ENCODE data around the gene SLC66A1.

The SLC66A1 gene

GRCh38 chr1:19324665-19324990 lies 12.5 kb downstream of the SLC66A1 start:
- Histone ChIP-seq H3K27ac (no peak overlapping the region), H3K9ac (no peak overlapping the region), H3K36me3 (ENCODE audit: insufficient read depth) (no peaks in the 10 kb centered on the region), H3K4me1 (ENCODE audit: low read depth, poor library complexity, severe bottlenecking) (no peaks in the 10 kb centered on the region), H3K79me2 (ENCODE audit: insufficient read depth, low read depth) (no peaks in the 10 kb centered on the region), H3K4me3 (IDR thresholded peaks at IDR 0.05; ENCODE audit: insufficient read depth, low read depth, low read length) (no peak overlapping the region), H3K27me3 (ENCODE audit: insufficient read depth, low read depth) (no peaks in the 10 kb centered on the region), H3K4me2 (no peak overlapping the region), H4K20me1 (ENCODE audit: insufficient read depth) (no peaks in the 10 kb centered on the region), H2AFZ (ENCODE audit: low read depth) (no peak overlapping the region)
- TF ChIP-seq CTCF (conservative IDR thresholded peaks at IDR 0.05; ENCODE audit: low read depth, low read length): no peak

GRCh38 chr1:19325368-19325957 lies 13.3 kb downstream of the SLC66A1 start:
- no peak for TF ChIP-seq CTCF (conservative IDR thresholded peaks at IDR 0.05; ENCODE audit: low read depth, low read length)
- H3K27ac ChIP-seq: no peak overlapping the region
- H3K4me1 ChIP-seq (ENCODE audit: low read depth, poor library complexity, severe bottlenecking): no peaks in the 10 kb centered on the region
- no peak overlapping the region for H3K4me2 ChIP-seq
- H3K36me3 ChIP-seq (ENCODE audit: insufficient read depth): no peaks in the 10 kb centered on the region
- H3K79me2 ChIP-seq (ENCODE audit: insufficient read depth, low read depth): no peaks in the 10 kb centered on the region
- no peak overlapping the region for H3K4me3 ChIP-seq (IDR thresholded peaks at IDR 0.05; ENCODE audit: insufficient read depth, low read depth, low read length)
- H3K27me3 ChIP-seq (ENCODE audit: insufficient read depth, low read depth): no peaks in the 10 kb centered on the region
- H3K9ac ChIP-seq: no peak overlapping the region
- H2AFZ ChIP-seq (ENCODE audit: low read depth): no peak overlapping the region
- no peaks in the 10 kb centered on the region for H4K20me1 ChIP-seq (ENCODE audit: insufficient read depth)

- H3K36me3 ChIP-seq (ENCODE audit: insufficient read depth): no peaks in the 10 kb centered on the region
- no peak overlapping the region for H3K4me3 ChIP-seq (IDR thresholded peaks at IDR 0.05; ENCODE audit: insufficient read depth, low read depth, low read length)
- TF ChIP-seq CTCF (conservative IDR thresholded peaks at IDR 0.05; ENCODE audit: low read depth, low read length): no peak
- no peaks in the 10 kb centered on the region for H4K20me1 ChIP-seq (ENCODE audit: insufficient read depth)
- H3K27ac ChIP-seq: no peak overlapping the region
- H3K4me1 ChIP-seq (ENCODE audit: low read depth, poor library complexity, severe bottlenecking): no peaks in the 10 kb centered on the region
- no peak overlapping the region for H3K4me2 ChIP-seq
- no peaks in the 10 kb centered on the region for H3K27me3 ChIP-seq (ENCODE audit: insufficient read depth, low read depth)
- H3K79me2 ChIP-seq (ENCODE audit: insufficient read depth, low read depth): no peaks in the 10 kb centered on the region
- no peak overlapping the region for H2AFZ ChIP-seq (ENCODE audit: low read depth)
- H3K9ac ChIP-seq: no peak overlapping the region
Measured at GRCh38 chr1:19325958-19326747, 14.0 kb downstream of the SLC66A1 start.

- TF ChIP-seq CTCF (conservative IDR thresholded peaks at IDR 0.05; ENCODE audit: low read depth, low read length): no peak
- Histone ChIP-seq H3K4me2 (no peak overlapping the region), H3K9ac (no peak overlapping the region), H2AFZ (ENCODE audit: low read depth) (no peak overlapping the region), H4K20me1 (ENCODE audit: insufficient read depth) (no peaks in the 10 kb centered on the region), H3K36me3 (ENCODE audit: insufficient read depth) (no peaks in the 10 kb centered on the region), H3K4me3 (IDR thresholded peaks at IDR 0.05; ENCODE audit: insufficient read depth, low read depth, low read length) (no peak overlapping the region), H3K27ac (no peak overlapping the region), H3K4me1 (ENCODE audit: low read depth, poor library complexity, severe bottlenecking) (no peaks in the 10 kb centered on the region), H3K79me2 (ENCODE audit: insufficient read depth, low read depth) (no peaks in the 10 kb centered on the region), H3K27me3 (ENCODE audit: insufficient read depth, low read depth) (no peaks in the 10 kb centered on the region)
Measured at GRCh38 chr1:19326748-19327065, 14.6 kb downstream of the SLC66A1 start.

All from KMS-11 (cell line).